ENCODE data around the gene MLPH.
A peak's percentile ranks its signal among the peaks of the same experiment; 100 is the strongest.

The MLPH gene

DNA sequence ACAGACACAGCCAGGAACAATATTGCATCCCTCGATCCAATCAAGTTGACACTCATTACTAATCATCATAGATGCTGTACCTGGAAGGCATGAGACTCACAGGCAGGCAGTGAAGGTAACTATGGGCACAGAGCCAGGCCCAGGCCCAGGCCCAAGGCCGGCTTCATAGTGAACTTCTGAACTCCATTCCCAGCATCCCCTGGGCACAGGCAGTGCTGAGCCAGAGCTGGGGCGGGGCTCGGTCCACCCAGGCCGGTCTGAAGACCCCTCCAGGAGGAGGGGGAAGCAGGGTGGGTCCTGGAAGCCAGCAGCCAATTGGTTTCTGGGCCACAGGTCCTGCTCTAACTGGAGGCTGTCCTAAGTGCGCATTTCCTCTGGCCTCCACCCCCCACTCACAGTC is 37.6 kb downstream of the MLPH start:
- WGBS, 2 experiments (ENCODE audit: insufficient coverage in 2 of 2): 77 to 96% methylated on average over 3 to 4 of the region's 6 CpGs
- H3K4me3 ChIP-seq (ENCODE audit: extremely low read depth, insufficient read depth, low read length, poor library complexity, severe bottlenecking): no peak overlapping the region
- H3K9me3 ChIP-seq (ENCODE audit: control insufficient read depth, low read length): no peaks in the 10 kb centered on the region
- H3K27ac ChIP-seq (ENCODE audit: low read depth, low read length, severe bottlenecking): no peak overlapping the region
- no peaks in the 10 kb centered on the region for H3K4me1 ChIP-seq (ENCODE audit: control insufficient read depth, insufficient read depth, low read length, poor library complexity, severe bottlenecking)
- H3K36me3 ChIP-seq (ENCODE audit: control insufficient read depth, insufficient read depth, low read length): peaks cover 12% of the 10 kb centered on the region

DNA sequence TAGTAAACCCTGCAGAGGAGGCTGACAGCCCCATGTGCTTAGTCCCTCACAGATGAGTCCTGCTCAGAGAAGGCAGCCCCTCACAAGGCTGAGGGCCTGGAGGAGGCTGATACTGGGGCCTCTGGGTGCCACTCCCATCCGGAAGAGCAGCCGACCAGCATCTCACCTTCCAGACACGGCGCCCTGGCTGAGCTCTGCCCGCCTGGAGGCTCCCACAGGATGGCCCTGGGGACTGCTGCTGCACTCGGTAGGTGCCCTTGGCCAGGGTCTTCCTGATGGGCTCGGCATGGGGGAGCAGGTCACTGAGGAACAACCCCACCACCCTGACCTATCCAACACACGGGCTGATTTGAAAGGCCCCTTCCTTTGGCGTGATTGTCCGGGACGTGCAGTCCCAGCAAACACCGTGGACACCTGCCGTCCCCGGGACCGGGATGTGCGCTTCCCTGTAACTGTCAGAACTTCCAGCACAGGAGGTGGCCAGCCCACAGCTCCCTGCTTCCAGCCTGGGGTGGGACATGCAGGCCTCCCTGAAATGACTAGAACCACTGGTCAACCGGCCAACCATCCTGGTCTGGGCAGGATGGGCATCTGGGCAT is 38.6 kb downstream of the MLPH start:
- Histone ChIP-seq H3K36me3 (ENCODE audit: control insufficient read depth, insufficient read depth, low read length) (peaks cover 12% of the 10 kb centered on the region), H3K4me1 (ENCODE audit: control insufficient read depth, insufficient read depth, low read length, poor library complexity, severe bottlenecking) (no peaks in the 10 kb centered on the region), H3K4me3 (ENCODE audit: extremely low read depth, insufficient read depth, low read length, poor library complexity, severe bottlenecking) (no peak overlapping the region), H3K9me3 (ENCODE audit: control insufficient read depth, low read length) (no peaks in the 10 kb centered on the region), H3K27ac (ENCODE audit: low read depth, low read length, severe bottlenecking) (no peak overlapping the region)
- 90 to 98% methylated on average over 17 of the region's 17 CpGs for WGBS, 2 experiments (ENCODE audit: insufficient coverage in 2 of 2)

DNA sequence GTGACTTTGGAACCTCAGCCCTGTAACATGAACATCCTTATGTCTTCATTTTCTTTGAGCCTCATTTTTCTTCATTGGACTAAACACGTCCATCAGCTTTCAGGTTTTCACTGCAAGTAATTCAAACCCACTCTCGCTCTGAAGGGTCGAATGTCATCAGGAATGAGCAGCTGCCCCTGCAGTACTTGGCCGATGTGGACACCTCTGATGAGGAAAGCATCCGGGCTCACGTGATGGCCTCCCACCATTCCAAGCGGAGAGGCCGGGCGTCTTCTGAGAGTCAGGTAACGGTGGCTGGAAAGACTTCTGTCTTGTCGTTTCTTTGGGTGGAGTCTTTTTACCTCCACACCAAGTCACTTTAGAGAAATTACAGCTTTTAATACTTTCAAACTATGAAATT is 40.2 kb downstream of the MLPH start:
- Histone ChIP-seq H3K36me3 (ENCODE audit: control insufficient read depth, insufficient read depth, low read length) (peaks cover 12% of the 10 kb centered on the region), H3K9me3 (ENCODE audit: control insufficient read depth, low read length) (no peaks in the 10 kb centered on the region), H3K4me1 (ENCODE audit: control insufficient read depth, insufficient read depth, low read length, poor library complexity, severe bottlenecking) (peaks cover 3% of the 10 kb centered on the region), H3K4me3 (ENCODE audit: extremely low read depth, insufficient read depth, low read length, poor library complexity, severe bottlenecking) (no peak overlapping the region), H3K27ac (ENCODE audit: low read depth, low read length, severe bottlenecking) (no peak overlapping the region)
- WGBS, 2 experiments (ENCODE audit: insufficient coverage in 2 of 2): 94 to 96% methylated on average over 7 to 11 of the region's 11 CpGs

DNA sequence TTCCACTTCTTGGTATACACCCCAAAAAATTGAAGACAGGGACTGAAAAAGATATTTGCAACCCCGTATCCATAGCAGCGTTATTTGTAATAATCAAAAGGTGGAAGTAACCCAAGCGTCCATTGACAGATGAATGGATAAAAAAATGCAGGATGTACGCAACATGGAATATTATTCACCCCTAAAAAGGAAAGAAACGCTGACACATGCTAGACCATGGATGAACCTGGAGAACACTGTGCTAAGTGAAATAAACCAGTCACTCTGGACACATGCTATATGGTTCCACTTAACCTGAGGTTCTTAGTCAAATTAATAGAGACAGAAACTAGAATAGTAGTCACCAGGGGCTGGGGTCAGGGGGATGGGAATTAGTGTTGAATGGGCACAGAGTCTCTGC is 40.7 kb downstream of the MLPH start:
- H3K27ac ChIP-seq (ENCODE audit: low read depth, low read length, severe bottlenecking): no peak overlapping the region
- H3K36me3 ChIP-seq (ENCODE audit: control insufficient read depth, insufficient read depth, low read length): peaks cover 12% of the 10 kb centered on the region
- no peak overlapping the region for H3K4me3 ChIP-seq (ENCODE audit: extremely low read depth, insufficient read depth, low read length, poor library complexity, severe bottlenecking)
- 100% methylated on average over 1 to 3 of the region's 5 CpGs for WGBS, 2 experiments (ENCODE audit: insufficient coverage in 2 of 2)
- H3K4me1 ChIP-seq (ENCODE audit: control insufficient read depth, insufficient read depth, low read length, poor library complexity, severe bottlenecking): peaks cover 5% of the 10 kb centered on the region
- no peaks in the 10 kb centered on the region for H3K9me3 ChIP-seq (ENCODE audit: control insufficient read depth, low read length)

DNA sequence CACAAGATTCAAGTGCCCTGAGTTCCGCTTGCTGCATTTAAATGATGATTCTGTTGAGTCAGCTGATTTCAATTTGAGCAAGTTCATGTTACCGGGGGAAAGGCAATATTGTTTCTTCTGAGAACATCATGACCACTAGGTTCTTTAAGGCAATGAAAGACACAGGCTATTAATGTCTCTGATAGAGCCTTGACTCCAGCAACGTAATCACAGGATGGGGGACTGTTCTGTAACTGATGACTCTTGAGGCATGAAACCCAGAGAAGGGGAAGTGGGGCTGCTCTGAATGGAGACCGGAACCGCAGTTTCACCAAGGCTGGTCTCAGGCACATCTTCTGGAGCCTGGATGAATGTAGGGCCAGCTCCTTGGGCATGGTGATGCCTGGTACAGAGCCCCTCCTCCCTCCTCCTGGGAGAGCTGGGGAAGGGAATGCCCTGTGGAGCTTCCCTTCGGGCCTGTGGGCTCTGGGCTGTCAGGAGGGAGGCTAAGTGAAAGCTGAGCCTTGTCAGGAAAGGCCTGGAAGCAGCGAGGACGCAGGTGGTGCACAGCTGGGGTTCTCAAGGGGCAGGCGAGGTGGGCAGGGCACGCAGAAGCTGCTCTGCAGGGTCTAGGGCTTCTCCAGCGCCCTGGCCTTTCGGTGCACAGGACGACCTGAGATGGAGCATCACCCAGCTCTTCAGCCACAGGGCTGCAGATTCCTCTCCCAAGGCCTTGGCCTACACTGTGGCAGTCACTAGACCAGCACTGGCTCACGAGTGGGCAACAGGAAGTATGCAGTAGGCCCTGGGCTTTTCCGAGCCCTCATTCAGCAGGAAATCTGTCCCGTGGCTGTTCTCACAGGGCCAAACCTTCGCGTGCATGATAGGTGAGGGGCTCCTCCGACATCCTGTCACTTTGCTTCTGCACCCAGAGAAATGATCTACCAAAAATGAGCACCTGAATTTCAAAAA is 42.7 kb downstream of the MLPH start:
- WGBS, 2 experiments (ENCODE audit: insufficient coverage in 2 of 2): 89 to 90% methylated on average over 16 to 19 of the region's 19 CpGs
- no peak overlapping the region for H3K4me3 ChIP-seq (ENCODE audit: extremely low read depth, insufficient read depth, low read length, poor library complexity, severe bottlenecking)
- H3K4me1 ChIP-seq (ENCODE audit: control insufficient read depth, insufficient read depth, low read length, poor library complexity, severe bottlenecking): peaks cover 5% of the 10 kb centered on the region
- H3K27ac ChIP-seq (ENCODE audit: low read depth, low read length, severe bottlenecking): no peak overlapping the region
- peaks cover 9% of the 10 kb centered on the region for H3K36me3 ChIP-seq (ENCODE audit: control insufficient read depth, insufficient read depth, low read length)
- peaks cover under 1% of the 10 kb centered on the region for H3K9me3 ChIP-seq (ENCODE audit: control insufficient read depth, low read length)

DNA sequence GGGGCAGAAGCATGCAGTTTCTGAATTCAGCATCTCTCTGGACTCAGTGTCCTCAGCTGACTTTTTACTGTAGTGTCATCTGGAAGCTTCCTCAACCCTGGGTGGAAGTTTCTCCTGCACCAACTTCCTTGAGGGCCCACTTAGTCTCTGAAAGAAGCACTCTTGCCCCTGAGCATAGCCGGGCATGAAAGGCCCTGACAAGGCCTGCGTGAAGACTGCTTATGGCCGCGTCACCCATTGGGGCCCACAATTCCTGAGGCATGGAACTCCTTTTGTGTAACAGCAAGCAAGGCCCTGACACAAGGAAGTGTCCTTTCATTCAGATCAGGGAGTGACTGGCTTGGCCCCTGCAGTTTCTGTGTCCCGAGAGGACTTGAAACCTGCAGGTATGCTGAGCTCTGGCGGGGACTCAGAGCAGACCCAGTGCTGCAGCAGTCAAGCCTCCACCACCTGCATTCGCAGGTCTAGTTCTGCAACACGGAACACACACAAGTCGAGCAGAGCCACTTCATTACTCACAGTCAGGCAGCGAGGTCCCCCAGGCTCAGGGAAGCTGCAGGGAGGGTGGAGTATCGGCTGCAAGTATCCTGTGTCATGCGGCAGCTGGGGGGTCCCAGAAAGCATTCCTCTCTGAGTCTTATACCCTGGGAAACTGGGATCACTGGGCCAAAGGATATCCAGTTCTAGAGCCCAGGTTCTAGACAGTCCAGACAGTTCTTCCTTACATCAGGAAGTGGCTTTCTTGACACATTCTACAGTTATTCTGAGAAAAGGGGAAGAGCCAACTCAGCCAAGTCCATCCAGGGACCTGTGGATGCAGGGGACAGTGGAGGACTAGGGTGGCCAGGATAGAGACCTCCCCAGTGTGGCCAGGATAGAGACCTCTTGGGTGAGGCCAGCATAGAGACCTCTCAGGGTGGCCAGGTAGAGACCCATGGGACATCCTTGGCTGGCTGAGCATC is 43.7 kb downstream of the MLPH start:
- peaks cover 8% of the 10 kb centered on the region for H3K36me3 ChIP-seq (ENCODE audit: control insufficient read depth, insufficient read depth, low read length)
- H3K27ac ChIP-seq (ENCODE audit: low read depth, low read length, severe bottlenecking): no peak overlapping the region
- 93% methylated on average over 11 to 12 of the region's 12 CpGs for WGBS, 2 experiments (ENCODE audit: insufficient coverage in 2 of 2)

DNA sequence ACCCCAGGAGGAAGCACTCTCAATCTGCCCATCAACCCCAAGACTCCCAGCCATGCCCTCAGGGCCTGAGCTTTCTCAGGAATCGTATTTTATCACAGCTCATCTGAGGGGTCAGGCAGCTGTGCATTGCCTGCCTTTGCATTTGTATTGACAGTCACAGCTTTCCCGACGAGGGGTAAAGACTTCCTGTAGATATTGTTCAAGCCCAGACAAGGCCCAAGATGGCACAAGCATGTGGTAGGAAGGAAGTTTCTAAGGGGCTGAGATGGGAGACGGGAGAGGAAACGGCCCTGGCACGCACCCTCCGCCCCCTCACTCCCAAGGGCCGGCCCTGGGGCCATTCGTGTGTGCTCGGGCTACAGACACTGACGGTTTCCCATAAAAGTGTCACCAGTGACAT is 45.1 kb downstream of the MLPH start:
- 68 to 79% methylated on average over 8 to 11 of the region's 11 CpGs for WGBS, 2 experiments (ENCODE audit: insufficient coverage in 2 of 2)
- Histone ChIP-seq H3K36me3 (ENCODE audit: control insufficient read depth, insufficient read depth, low read length) (peaks cover 7% of the 10 kb centered on the region), H3K4me3 (ENCODE audit: extremely low read depth, insufficient read depth, low read length, poor library complexity, severe bottlenecking) (no peak overlapping the region), H3K27ac (ENCODE audit: low read depth, low read length, severe bottlenecking) (peak overlapping the region; percentile 23), H3K4me1 (ENCODE audit: control insufficient read depth, insufficient read depth, low read length, poor library complexity, severe bottlenecking) (peaks cover 5% of the 10 kb centered on the region), H3K9me3 (ENCODE audit: control insufficient read depth, low read length) (peaks cover 4% of the 10 kb centered on the region)

More for the DNA sequence above, 43.7 kb downstream of the MLPH start:
- Histone ChIP-seq H3K9me3 (ENCODE audit: control insufficient read depth, low read length) (peaks cover 4% of the 10 kb centered on the region), H3K4me1 (ENCODE audit: control insufficient read depth, insufficient read depth, low read length, poor library complexity, severe bottlenecking) (peaks cover 5% of the 10 kb centered on the region), H3K4me3 (ENCODE audit: extremely low read depth, insufficient read depth, low read length, poor library complexity, severe bottlenecking) (no peak overlapping the region)

DNA sequence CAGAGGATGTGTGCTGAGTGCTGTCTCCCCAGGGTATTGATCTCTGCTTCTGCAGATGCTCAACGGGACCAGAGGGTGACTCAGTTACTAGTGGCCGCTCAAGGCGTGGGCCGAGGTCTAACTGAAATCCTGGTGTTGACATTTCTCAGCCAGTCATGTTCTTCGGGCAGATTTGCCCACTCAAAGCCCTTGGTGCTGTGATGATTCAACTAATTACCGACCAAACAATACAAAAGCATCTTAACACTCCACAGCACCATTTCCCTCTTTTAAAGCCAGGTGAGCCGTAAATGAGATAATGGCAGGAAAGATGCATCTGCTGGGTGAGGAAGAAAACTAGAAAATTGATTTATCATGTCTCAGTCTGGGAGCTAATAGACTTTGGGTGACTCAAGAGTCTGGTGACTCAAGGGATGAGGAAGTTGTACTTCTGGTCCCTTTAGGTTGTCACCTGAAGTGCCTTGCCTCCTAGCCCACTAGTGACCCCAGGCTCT is 46.7 kb downstream of the MLPH start:
- WGBS, 2 experiments (ENCODE audit: insufficient coverage in 2 of 2): 92 to 93% methylated on average over 5 of the region's 7 CpGs
- no peak overlapping the region for H3K27ac ChIP-seq (ENCODE audit: low read depth, low read length, severe bottlenecking)

DNA sequence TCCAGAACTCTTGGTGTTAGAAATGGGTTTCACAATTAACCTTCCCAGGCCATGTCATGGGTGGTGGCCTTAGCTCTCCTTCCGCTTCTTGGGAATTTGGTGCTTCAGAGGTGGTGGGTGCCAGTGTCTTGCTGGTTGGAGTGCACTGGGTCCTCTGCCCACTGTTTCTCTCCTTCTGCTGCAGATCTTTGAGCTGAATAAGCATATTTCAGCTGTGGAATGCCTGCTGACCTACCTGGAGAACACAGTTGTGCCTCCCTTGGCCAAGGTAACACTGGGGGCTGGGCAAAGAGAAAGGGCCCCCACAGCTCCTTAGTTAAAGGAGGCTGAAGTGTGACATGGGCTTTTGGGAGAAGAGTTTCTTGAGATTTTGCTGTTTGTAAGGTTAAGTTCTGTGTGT is 47.3 kb downstream of the MLPH start:
- peaks cover 4% of the 10 kb centered on the region for H3K9me3 ChIP-seq (ENCODE audit: control insufficient read depth, low read length)
- no peak overlapping the region for H3K4me3 ChIP-seq (ENCODE audit: extremely low read depth, insufficient read depth, low read length, poor library complexity, severe bottlenecking)
- no peak overlapping the region for H3K27ac ChIP-seq (ENCODE audit: low read depth, low read length, severe bottlenecking)
- H3K36me3 ChIP-seq (ENCODE audit: control insufficient read depth, insufficient read depth, low read length): no peaks in the 10 kb centered on the region
- peaks cover 5% of the 10 kb centered on the region for H3K4me1 ChIP-seq (ENCODE audit: control insufficient read depth, insufficient read depth, low read length, poor library complexity, severe bottlenecking)
- WGBS, 2 experiments (ENCODE audit: insufficient coverage in 2 of 2): 100% methylated on average over 1 of the region's 1 CpG; no CpG with 5 or more reads in 1 of the 2 experiments

More for the DNA sequence above, 46.7 kb downstream of the MLPH start:
- H3K36me3 ChIP-seq (ENCODE audit: control insufficient read depth, insufficient read depth, low read length): no peaks in the 10 kb centered on the region
- H3K4me1 ChIP-seq (ENCODE audit: control insufficient read depth, insufficient read depth, low read length, poor library complexity, severe bottlenecking): peaks cover 5% of the 10 kb centered on the region
- H3K4me3 ChIP-seq (ENCODE audit: extremely low read depth, insufficient read depth, low read length, poor library complexity, severe bottlenecking): no peak overlapping the region
- peaks cover 4% of the 10 kb centered on the region for H3K9me3 ChIP-seq (ENCODE audit: control insufficient read depth, low read length)

DNA sequence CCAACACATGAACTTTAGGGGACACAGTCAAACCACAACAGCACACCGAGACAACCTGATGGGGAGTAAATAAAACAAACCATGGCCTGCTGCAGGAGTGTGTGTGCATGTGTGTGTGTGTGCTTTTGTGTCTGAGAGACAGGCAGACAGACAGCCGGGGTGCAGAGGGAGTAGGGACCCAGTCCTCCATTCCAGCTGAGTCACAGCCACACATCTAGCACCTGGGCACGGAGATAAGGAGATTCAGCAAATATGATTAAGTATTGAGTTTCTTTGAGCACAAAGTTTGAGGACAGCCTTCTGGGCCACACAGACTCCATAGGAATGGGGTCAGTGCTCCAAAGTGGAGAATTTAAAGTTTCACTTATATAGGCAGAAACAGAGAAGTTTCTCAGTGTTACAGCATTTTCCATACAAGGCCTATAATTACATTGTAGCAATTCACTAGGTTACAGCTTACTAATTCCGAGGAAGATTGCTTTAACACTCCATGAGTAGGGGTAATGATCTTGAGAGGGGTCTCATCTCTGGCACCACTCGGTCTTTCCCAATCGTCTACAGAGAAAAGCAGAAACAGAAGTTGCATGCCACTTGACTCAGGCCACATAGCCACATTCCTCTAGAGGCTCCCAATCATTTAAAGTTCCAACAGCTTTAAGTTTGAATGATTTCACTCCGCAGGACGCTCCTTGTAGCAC is 48.5 kb downstream of the MLPH start:
- H3K9me3 ChIP-seq (ENCODE audit: control insufficient read depth, low read length): peaks cover 4% of the 10 kb centered on the region
- 93 to 97% methylated on average over 3 to 4 of the region's 8 CpGs for WGBS, 2 experiments (ENCODE audit: insufficient coverage in 2 of 2)
- H3K4me3 ChIP-seq (ENCODE audit: extremely low read depth, insufficient read depth, low read length, poor library complexity, severe bottlenecking): no peak overlapping the region
- H3K4me1 ChIP-seq (ENCODE audit: control insufficient read depth, insufficient read depth, low read length, poor library complexity, severe bottlenecking): peaks cover 5% of the 10 kb centered on the region
- no peak overlapping the region for H3K27ac ChIP-seq (ENCODE audit: low read depth, low read length, severe bottlenecking)
- no peaks in the 10 kb centered on the region for H3K36me3 ChIP-seq (ENCODE audit: control insufficient read depth, insufficient read depth, low read length)
